VCaP (cell line): ENCODE measurements around the gene BICD1.
A peak's percentile ranks its signal among the peaks of the same experiment; 100 is the strongest.
"Not testable (repeated sequence)": the region's sequence is repeated elsewhere in the genome, so short reads cannot be mapped to it uniquely, and the experiment has no call there.

Experiments
- H3K27ac ChIP-seq: fragments of 450-650 bp; 2 replicates; pipeline ENCODE4 v1.5.1; 2017
- TF ChIP-seq, protein P1 (sequence below): fragments of 450-650 bp; conservative IDR thresholded peaks from 2 replicates; pipeline ENCODE4 v1.5.1; 2017; ENCODE audit warnings: mild to moderate bottlenecking, moderate library complexity

BICD1 gene

DNA sequence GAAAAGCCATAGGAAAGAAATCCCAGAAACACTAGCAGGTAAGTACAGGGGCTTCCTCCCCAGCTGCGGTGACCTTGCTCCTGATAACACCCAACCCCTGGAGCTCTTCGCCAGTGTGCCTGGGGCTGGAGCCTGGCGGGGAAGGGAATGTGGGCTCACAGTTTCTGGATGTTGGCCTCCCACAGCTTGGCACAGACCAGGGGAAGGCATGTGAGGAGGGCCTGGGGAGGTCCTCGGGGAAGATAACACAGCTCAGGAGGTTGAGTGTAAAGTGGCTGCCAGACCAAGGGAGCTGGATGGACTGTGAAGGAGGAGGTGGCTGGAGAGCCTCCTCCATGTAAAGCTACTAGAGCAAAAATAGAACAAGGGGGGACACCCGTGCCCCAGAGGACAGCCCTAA lies 120.1 kb downstream of the BICD1 start:
- no peak overlapping the region for H3K27ac ChIP-seq
- TF ChIP-seq, protein P1, sequence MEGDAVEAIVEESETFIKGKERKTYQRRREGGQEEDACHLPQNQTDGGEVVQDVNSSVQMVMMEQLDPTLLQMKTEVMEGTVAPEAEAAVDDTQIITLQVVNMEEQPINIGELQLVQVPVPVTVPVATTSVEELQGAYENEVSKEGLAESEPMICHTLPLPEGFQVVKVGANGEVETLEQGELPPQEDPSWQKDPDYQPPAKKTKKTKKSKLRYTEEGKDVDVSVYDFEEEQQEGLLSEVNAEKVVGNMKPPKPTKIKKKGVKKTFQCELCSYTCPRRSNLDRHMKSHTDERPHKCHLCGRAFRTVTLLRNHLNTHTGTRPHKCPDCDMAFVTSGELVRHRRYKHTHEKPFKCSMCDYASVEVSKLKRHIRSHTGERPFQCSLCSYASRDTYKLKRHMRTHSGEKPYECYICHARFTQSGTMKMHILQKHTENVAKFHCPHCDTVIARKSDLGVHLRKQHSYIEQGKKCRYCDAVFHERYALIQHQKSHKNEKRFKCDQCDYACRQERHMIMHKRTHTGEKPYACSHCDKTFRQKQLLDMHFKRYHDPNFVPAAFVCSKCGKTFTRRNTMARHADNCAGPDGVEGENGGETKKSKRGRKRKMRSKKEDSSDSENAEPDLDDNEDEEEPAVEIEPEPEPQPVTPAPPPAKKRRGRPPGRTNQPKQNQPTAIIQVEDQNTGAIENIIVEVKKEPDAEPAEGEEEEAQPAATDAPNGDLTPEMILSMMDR, result no peak

DNA sequence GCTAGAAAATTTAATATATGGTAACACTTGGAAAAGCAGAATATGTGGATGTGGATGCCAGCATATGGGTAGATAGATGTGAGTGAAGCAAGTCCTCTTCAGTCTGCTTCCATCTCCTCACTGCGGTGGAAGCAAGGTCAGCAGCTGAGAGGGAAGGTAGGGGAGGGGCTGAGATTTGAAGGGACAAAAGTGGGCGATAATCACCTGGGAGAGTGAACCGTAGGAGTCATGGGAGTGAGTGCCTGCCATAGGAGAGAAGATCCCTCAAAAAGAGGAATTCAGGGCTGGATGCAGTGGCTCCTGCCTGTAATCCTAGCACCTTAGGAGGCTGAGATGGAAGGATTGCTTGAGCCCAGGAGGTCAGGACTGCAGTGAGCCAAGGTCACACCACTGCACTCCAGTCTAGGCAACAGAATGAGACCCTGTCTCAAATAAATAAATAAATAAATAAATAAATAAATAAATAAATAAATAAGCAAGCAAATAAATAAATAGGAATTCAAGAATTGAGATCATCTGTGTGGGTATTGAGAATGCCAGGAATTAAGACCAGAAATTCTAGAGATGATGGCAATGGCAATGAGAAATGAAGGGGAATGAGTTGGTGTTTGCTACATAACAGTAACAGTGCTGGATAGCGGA lies 123.4 kb downstream of the BICD1 start:
- TF ChIP-seq, protein P1, result no peak
- H3K27ac ChIP-seq, result no peak overlapping the region

- TF ChIP-seq, protein P1, result no peak
- no peak overlapping the region for H3K27ac ChIP-seq
Observed at GRCh38 chr12:32230613-32230993, 124.0 kb downstream of the BICD1 start.

GRCh38 chr12:32231361-32231760 lies 124.7 kb downstream of the BICD1 start:
- not testable (repeated sequence) for H3K27ac ChIP-seq

- TF ChIP-seq, protein P1, result no peak
- H3K27ac ChIP-seq, result peak overlapping the region; percentile 69
Observed at GRCh38 chr12:32233568-32233967, 126.9 kb downstream of the BICD1 start.

- H3K27ac ChIP-seq, result peak overlapping the region; percentile 69
- TF ChIP-seq, protein P1, result no peak
Observed at GRCh38 chr12:32235251-32235650, 128.6 kb downstream of the BICD1 start.

DNA sequence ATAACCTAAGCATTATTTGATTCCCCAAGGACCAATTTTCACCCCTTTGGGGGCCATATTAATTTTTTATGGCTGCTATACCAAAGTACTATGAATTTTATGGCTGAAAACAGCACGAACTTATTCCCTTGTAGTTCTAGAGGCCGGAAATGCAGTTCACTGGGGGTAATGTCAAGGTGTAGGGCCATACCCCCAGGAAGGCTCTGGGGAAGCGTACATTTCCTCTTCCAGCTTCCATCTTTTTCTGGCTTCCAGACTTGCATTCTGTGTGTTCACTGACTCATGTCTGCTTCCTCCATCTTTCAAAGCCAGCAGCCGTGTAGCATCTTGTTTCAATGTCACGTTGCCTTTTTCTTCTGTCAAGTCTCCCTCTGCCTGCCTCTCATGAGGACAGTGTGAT lies 133.5 kb downstream of the BICD1 start:
- no peak overlapping the region for H3K27ac ChIP-seq

DNA sequence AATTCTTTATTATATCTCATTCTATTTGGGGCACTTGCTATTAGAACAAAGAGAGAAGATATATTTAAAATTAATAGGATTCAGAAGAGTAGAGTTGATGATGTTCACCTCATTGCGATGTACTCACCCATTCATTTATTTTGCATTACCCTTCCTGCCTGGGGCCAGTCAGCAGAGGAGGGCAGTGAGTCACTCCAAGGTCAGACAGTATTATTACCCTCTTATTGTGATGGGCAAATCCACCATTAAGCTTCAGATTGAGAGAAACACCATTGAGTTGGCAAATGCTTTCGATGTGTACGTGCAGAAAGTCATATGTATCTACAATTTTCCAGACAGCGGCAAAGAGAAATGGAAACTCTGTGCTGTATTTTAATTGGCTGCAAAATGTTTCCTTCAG lies 134.2 kb downstream of the BICD1 start:
- no peak overlapping the region for H3K27ac ChIP-seq

More for the DNA sequence above, 133.5 kb downstream of the BICD1 start:
- TF ChIP-seq, protein P1, result no peak

More for the DNA sequence above, 134.2 kb downstream of the BICD1 start:
- TF ChIP-seq, protein P1, result no peak
